Thyroid gland (tissue), 4 donors: ENCODE results near the gene GLYR1.

ENCODE experiments used
- POLR2A ChIP-seq, 2 donors: fragments of 450-650 bp; IDR thresholded peaks; one replicate each; pipeline ENCODE4 v1.6.1; 2017; ENCODE audit warnings: antibody characterized with exemption in 2 of 2, mild to moderate bottlenecking in 2 of 2, moderate library complexity in 1 of 2
- TF ChIP-seq, protein P1 (sequence below), 6 experiments: fragments of 200-600 bp in 3 of 6; fragments of 450-650 bp in 3 of 6; sonication (generic) in 3 of 6; IDR thresholded peaks; one replicate each; pipeline ENCODE4 v1.5.1; 2016 to 2019; ENCODE audit warnings: antibody characterized with exemption in 6 of 6, mild to moderate bottlenecking in 2 of 6, inconsistent platforms in 1 of 6, moderate library complexity in 1 of 6

DNA sequence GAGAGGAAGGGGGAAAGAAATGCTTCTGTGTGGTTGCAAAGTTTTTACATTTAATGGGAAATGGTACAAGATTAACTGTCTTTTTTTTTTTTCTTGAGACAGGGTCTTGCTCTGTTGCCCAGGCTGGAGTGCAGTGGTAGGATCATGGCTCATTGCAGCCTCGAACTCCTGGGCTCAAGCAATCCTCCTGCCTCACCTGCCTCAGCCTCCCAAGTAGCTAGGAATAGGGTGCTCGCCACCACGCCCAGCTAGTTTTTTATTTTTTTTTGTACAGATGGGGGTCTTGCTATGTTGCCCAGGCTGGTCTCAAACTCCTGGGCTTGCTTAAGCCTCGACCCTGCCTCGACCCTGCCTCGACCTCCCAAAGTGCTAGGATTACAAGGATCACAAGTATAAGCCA lies 40.8 kb downstream of the GLYR1 start:
- TF ChIP-seq, protein P1, sequence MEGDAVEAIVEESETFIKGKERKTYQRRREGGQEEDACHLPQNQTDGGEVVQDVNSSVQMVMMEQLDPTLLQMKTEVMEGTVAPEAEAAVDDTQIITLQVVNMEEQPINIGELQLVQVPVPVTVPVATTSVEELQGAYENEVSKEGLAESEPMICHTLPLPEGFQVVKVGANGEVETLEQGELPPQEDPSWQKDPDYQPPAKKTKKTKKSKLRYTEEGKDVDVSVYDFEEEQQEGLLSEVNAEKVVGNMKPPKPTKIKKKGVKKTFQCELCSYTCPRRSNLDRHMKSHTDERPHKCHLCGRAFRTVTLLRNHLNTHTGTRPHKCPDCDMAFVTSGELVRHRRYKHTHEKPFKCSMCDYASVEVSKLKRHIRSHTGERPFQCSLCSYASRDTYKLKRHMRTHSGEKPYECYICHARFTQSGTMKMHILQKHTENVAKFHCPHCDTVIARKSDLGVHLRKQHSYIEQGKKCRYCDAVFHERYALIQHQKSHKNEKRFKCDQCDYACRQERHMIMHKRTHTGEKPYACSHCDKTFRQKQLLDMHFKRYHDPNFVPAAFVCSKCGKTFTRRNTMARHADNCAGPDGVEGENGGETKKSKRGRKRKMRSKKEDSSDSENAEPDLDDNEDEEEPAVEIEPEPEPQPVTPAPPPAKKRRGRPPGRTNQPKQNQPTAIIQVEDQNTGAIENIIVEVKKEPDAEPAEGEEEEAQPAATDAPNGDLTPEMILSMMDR (IDR thresholded peaks at IDR 0.05), result no peak
- no peak for TF ChIP-seq POLR2A (IDR thresholded peaks at IDR 0.05)
